Progenitor cell of endocrine pancreas (in vitro differentiated cells): Measurements from ENCODE around the gene BLOC1S2. TPM values are rescaled to one million over a fixed set of nuclear protein-coding genes. Genes with fewer than 3 reads are reported as not detected.

Experiments used
- DNase-seq: peaks from one replicate; pipeline ENCODE4 v3.0.0; 2021; ENCODE audit warnings: low spot score; ENCODE audit not compliant: unreplicated experiment
- H3K27ac Mint-ChIP-seq: 2 replicates; pipeline ENCODE4 v1.8.0; 2021; ENCODE audit warnings: mild to moderate bottlenecking, moderate library complexity, mixed read lengths
- H3K27me3 Mint-ChIP-seq: 2 replicates; pipeline ENCODE4 v1.8.0; 2021; ENCODE audit warnings: mixed read lengths
- H3K36me3 Mint-ChIP-seq: 2 replicates; pipeline ENCODE4 v1.8.0; 2022; ENCODE audit warnings: mixed read lengths; ENCODE audit not compliant: insufficient read depth
- H3K4me1 Mint-ChIP-seq: 2 replicates; pipeline ENCODE4 v1.8.0; 2021; ENCODE audit warnings: low read depth, mixed read lengths
- H3K4me3 Mint-ChIP-seq: 2 replicates; pipeline ENCODE4 v1.8.0; 2021; ENCODE audit warnings: low read depth, mild to moderate bottlenecking, moderate library complexity, mixed read lengths
- H3K9me3 Mint-ChIP-seq: 2 replicates; pipeline ENCODE4 v1.8.0; 2021; ENCODE audit warnings: low read depth, mixed read lengths
- CTCF ChIP-seq: fragments of 200-600 bp; sonication (generic); IDR thresholded peaks from one replicate; pipeline ENCODE4 v1.5.0; 2021; ENCODE audit warnings: antibody characterized with exemption, mild to moderate bottlenecking; ENCODE audit not compliant: unreplicated experiment
- total RNA-seq: library from RNA; stranded (reverse); gene quantifications from 2 replicates; pipeline ENCODE4 v1.2.1, GENCODE V29; 2021

BLOC1S2 gene
- total RNA-seq, 1 donor from 2014 or later: 28.7 TPM

- no peak for TF ChIP-seq CTCF
- DNase-seq: no peak
- H3K36me3 Mint-ChIP-seq: no peaks in the 10 kb centered on the region
- peaks cover 69% of the 10 kb centered on the region for H3K27me3 Mint-ChIP-seq
- H3K4me3 Mint-ChIP-seq: no peak overlapping the region
- no peak overlapping the region for H3K27ac Mint-ChIP-seq
- H3K9me3 Mint-ChIP-seq: no peaks in the 10 kb centered on the region
- no peaks in the 10 kb centered on the region for H3K4me1 Mint-ChIP-seq
Measured at GRCh38 chr10:100328198-100328597, 41.7 kb upstream of the BLOC1S2 start.

DNA sequence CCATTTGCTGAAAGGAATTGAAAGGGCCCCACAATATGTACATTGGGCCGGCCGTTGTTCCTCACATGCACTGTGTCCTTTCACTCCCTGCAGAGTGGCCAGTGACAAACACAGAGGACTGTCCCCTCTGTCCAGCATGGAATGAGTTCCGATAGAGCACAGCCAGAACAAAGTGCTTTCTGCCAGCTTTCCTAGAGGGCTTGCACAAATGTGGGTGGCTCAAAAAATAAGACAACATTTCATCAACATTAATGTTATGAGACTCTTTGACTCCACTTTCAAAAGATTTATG, 41.2 kb upstream of the BLOC1S2 start:
- TF ChIP-seq CTCF: no peak
- no peaks in the 10 kb centered on the region for H3K9me3 Mint-ChIP-seq
- peaks cover 66% of the 10 kb centered on the region for H3K27me3 Mint-ChIP-seq
- no peaks in the 10 kb centered on the region for H3K36me3 Mint-ChIP-seq
- H3K4me3 Mint-ChIP-seq: no peak overlapping the region
- no peaks in the 10 kb centered on the region for H3K4me1 Mint-ChIP-seq
- no peak for DNase-seq
- no peak overlapping the region for H3K27ac Mint-ChIP-seq

GRCh38 chr10:100327007-100327717, 40.7 kb upstream of the BLOC1S2 start:
- Mint-ChIP-seq H3K4me1 (no peaks in the 10 kb centered on the region), H3K9me3 (no peaks in the 10 kb centered on the region), H3K27me3 (peaks cover 66% of the 10 kb centered on the region), H3K27ac (no peak overlapping the region), H3K4me3 (no peak overlapping the region), H3K36me3 (no peaks in the 10 kb centered on the region)
- no peak for TF ChIP-seq CTCF
- DNase-seq: no peak

DNA sequence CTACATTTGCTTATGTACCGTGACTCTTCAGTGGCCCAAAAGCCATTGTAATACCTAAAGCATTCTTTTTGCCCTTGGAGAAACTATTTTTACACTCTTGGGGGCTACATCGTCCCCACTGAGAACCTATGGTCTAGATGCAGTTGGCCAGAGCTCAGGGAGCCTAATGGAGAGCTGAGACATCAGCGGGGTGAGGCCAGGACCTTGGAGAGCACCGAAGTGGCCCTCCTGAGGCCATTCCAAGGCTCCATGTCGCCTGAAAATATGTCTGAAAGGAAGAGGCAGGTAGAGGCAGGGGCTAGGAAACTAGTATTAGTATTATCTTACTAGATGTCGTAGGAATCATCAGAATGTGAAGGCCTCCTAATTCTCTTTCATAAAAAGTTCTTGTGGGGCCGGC, 38.7 kb upstream of the BLOC1S2 start:
- Mint-ChIP-seq H3K9me3 (no peaks in the 10 kb centered on the region), H3K4me1 (no peaks in the 10 kb centered on the region), H3K27me3 (peaks cover 50% of the 10 kb centered on the region), H3K4me3 (no peak overlapping the region), H3K27ac (no peak overlapping the region), H3K36me3 (no peaks in the 10 kb centered on the region)
- TF ChIP-seq CTCF: no peak
- DNase-seq: peak; percentile 38

DNA sequence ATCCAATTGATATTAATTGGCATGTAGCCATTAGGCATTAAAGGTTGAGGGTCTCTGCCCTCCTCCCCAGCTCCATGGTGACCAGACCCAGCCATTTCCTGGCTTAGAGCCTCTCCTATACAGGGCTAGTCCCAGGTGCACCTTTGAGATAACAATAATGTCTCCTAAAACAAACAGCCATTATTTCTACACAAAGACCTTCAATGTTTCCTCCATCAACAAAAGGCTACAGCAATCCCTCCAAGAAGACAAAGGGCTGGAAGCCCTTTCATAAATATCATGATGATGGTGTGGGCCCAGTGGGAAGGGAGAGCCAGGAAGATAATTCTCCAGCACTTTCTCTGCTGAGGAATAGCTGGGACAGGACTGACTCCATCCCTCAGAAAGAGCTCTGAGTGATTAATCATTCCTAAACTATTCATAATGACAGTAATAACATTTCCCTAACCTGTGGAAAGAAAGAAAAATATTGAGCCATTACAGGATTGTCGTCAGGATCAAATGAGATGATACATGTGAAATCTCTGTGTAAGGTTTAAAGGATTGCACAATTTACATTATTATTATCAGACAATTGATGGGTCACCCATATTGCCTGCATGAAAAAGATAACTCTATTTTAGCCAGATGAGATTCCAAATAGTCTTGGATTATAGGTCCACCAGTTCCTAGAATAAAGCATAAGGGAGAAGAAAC, 33.4 kb upstream of the BLOC1S2 start:
- TF ChIP-seq CTCF: no peak
- Mint-ChIP-seq H3K9me3 (no peaks in the 10 kb centered on the region), H3K27ac (no peak overlapping the region), H3K4me3 (no peak overlapping the region), H3K27me3 (peaks cover 31% of the 10 kb centered on the region), H3K36me3 (no peaks in the 10 kb centered on the region), H3K4me1 (peaks cover 4% of the 10 kb centered on the region)
- DNase-seq: no peak
